GM20431 (cell line): Measurements from ENCODE around the gene LILRA1.
"Not testable (repeated sequence)": the region's sequence is repeated elsewhere in the genome, so short reads cannot be mapped to it uniquely, and the experiment has no call there.

ENCODE experiments used
- in situ Hi-C: fragments of 300-500 bp; cut with MseI, MboI; formaldehyde crosslinking; loops from one replicate; pipeline ENCODE4 v1.15.0; 2020; ENCODE audit warnings: low sequenced_read_pairs; ENCODE audit not compliant: unreplicated experiment

The LILRA1 gene

GRCh38 chr19:54593445-54593844 is at the start of gene LILRA1:
TSS of gene LILRA1 (plus strand) at chr19:54593632. CDS start at chr19:54594245, 613 bp downstream.
- in situ Hi-C loops: not testable (repeated sequence)

- in situ Hi-C loops: no loop called here
Measured at GRCh38 chr19:54548806-54549205, 44.6 kb upstream of the LILRA1 start.

- in situ Hi-C loops: no loop called here
Measured at GRCh38 chr19:54549224-54549623, 44.2 kb upstream of the LILRA1 start.

GRCh38 chr19:54551293-54551692 is 42.1 kb upstream of the LILRA1 start:
- in situ Hi-C loops: no loop called here

- in situ Hi-C loops: no loop called here
Measured at GRCh38 chr19:54551950-54552912, 41.2 kb upstream of the LILRA1 start.

- in situ Hi-C loops: no loop called here
Measured at GRCh38 chr19:54552913-54553310, 40.5 kb upstream of the LILRA1 start.

- in situ Hi-C loops: no loop called here
Measured at GRCh38 chr19:54554006-54554405, 39.4 kb upstream of the LILRA1 start.

- in situ Hi-C loops: no loop called here
Measured at GRCh38 chr19:54554896-54555295, 38.5 kb upstream of the LILRA1 start.

GRCh38 chr19:54556194-54556593 is 37.2 kb upstream of the LILRA1 start:
- in situ Hi-C loops: no loop called here

- in situ Hi-C loops: no loop called here
Measured at GRCh38 chr19:54558339-54558738, 35.1 kb upstream of the LILRA1 start.

- in situ Hi-C loops: no loop called here
Measured at GRCh38 chr19:54560881-54561385, 32.5 kb upstream of the LILRA1 start.

GRCh38 chr19:54561840-54562239 is 31.6 kb upstream of the LILRA1 start:
- in situ Hi-C loops: no loop called here

- in situ Hi-C loops: not testable (repeated sequence)
Measured at GRCh38 chr19:54563206-54563605, 30.2 kb upstream of the LILRA1 start.

- in situ Hi-C loops: no loop called here
Measured at GRCh38 chr19:54570316-54570715, 23.1 kb upstream of the LILRA1 start.

- in situ Hi-C loops: not testable (repeated sequence)
Measured at GRCh38 chr19:54571715-54572615, 21.5 kb upstream of the LILRA1 start.

- in situ Hi-C loops: no loop called here
Measured at GRCh38 chr19:54572696-54573311, 20.6 kb upstream of the LILRA1 start.

GRCh38 chr19:54573330-54573872 is 20.0 kb upstream of the LILRA1 start, which contains the start of gene LILRA2:
TSS of gene LILRA2 (plus strand) at chr19:54573790. CDS start at chr19:54573879, 89 bp downstream.
- in situ Hi-C loops: no loop called here

GRCh38 chr19:54574051-54574450 is 19.4 kb upstream of the LILRA1 start:
- in situ Hi-C loops: no loop called here

GRCh38 chr19:54574527-54575056 is 18.8 kb upstream of the LILRA1 start:
- in situ Hi-C loops: no loop called here
